BLaER1 (cell line): ENCODE measurements around the gene PDE10A.
"Not testable (repeated sequence)": the region's sequence is repeated elsewhere in the genome, so short reads cannot be mapped to it uniquely, and the experiment has no call there.

Source experiments
- H3K27ac ChIP-seq: shearing (Covaris generic); formaldehyde crosslinking; 2 replicates; pipeline ENCODE4 v1.8.1; 2022
- H3K27me3 ChIP-seq: shearing (Covaris generic); formaldehyde crosslinking; 2 replicates; pipeline ENCODE4 v1.8.1; 2022
- H3K36me3 ChIP-seq: shearing (Covaris generic); formaldehyde crosslinking; 2 replicates; pipeline ENCODE4 v1.8.1; 2022
- H3K4me1 ChIP-seq: shearing (Covaris generic); formaldehyde crosslinking; 2 replicates; pipeline ENCODE4 v1.8.1; 2022
- H3K4me2 ChIP-seq: shearing (Covaris generic); formaldehyde crosslinking; 2 replicates; pipeline ENCODE4 v1.8.1; 2022
- H3K4me3 ChIP-seq: shearing (Covaris generic); formaldehyde crosslinking; 2 replicates; pipeline ENCODE4 v1.8.1; 2022
- H3K9ac ChIP-seq: shearing (Covaris generic); formaldehyde crosslinking; 2 replicates; pipeline ENCODE4 v1.8.1; 2022
- H3K9me3 ChIP-seq: shearing (Covaris generic); formaldehyde crosslinking; 2 replicates; pipeline ENCODE4 v1.8.1; 2022
- H4K20me1 ChIP-seq: shearing (Covaris generic); formaldehyde crosslinking; 2 replicates; pipeline ENCODE4 v1.8.1; 2022
- Cebpa-rat ChIP-seq: shearing (Covaris generic); IDR thresholded peaks from 2 replicates; pipeline ENCODE4 v1.8.1; 2022

Gene PDE10A

GRCh38 chr6:165543781-165544180 lies 119.3 kb downstream of the PDE10A start:
- Histone ChIP-seq H3K4me3 (no peak overlapping the region), H3K4me2 (no peak overlapping the region), H3K9me3 (no peaks in the 10 kb centered on the region), H3K36me3 (no peaks in the 10 kb centered on the region), H3K4me1 (no peaks in the 10 kb centered on the region), H3K27me3 (no peaks in the 10 kb centered on the region), H3K27ac (no peak overlapping the region), H4K20me1 (no peaks in the 10 kb centered on the region), H3K9ac (no peak overlapping the region)
- no peak for TF ChIP-seq Cebpa-rat

- no peak overlapping the region for H3K9ac ChIP-seq
- H3K4me1 ChIP-seq, result no peaks in the 10 kb centered on the region
- no peaks in the 10 kb centered on the region for H3K36me3 ChIP-seq
- no peaks in the 10 kb centered on the region for H4K20me1 ChIP-seq
- H3K4me3 ChIP-seq, result no peak overlapping the region
- TF ChIP-seq Cebpa-rat, result no peak
- H3K27me3 ChIP-seq, result no peaks in the 10 kb centered on the region
- H3K27ac ChIP-seq, result no peak overlapping the region
- H3K9me3 ChIP-seq, result no peaks in the 10 kb centered on the region
- no peak overlapping the region for H3K4me2 ChIP-seq
Observed at GRCh38 chr6:165536911-165537310, 126.1 kb downstream of the PDE10A start.

GRCh38 chr6:165519316-165519715 lies 143.7 kb downstream of the PDE10A start:
- peaks cover 9% of the 10 kb centered on the region for H3K4me1 ChIP-seq
- H4K20me1 ChIP-seq, result no peaks in the 10 kb centered on the region
- no peak overlapping the region for H3K9ac ChIP-seq
- no peak overlapping the region for H3K27ac ChIP-seq
- no peak overlapping the region for H3K4me3 ChIP-seq
- H3K9me3 ChIP-seq, result no peaks in the 10 kb centered on the region
- H3K4me2 ChIP-seq, result no peak overlapping the region
- TF ChIP-seq Cebpa-rat, result no peak
- no peaks in the 10 kb centered on the region for H3K36me3 ChIP-seq
- no peaks in the 10 kb centered on the region for H3K27me3 ChIP-seq

GRCh38 chr6:165515963-165516624 lies 146.9 kb downstream of the PDE10A start:
- Histone ChIP-seq H3K36me3 (no peaks in the 10 kb centered on the region), H3K27me3 (no peaks in the 10 kb centered on the region), H3K27ac (no peak overlapping the region), H3K4me3 (no peak overlapping the region), H3K4me2 (no peak overlapping the region), H3K9ac (no peak overlapping the region), H4K20me1 (no peaks in the 10 kb centered on the region), H3K9me3 (no peaks in the 10 kb centered on the region), H3K4me1 (peaks cover 2% of the 10 kb centered on the region)
- no peak for TF ChIP-seq Cebpa-rat

- H4K20me1 ChIP-seq, result no peaks in the 10 kb centered on the region
- TF ChIP-seq Cebpa-rat, result no peak
- no peak overlapping the region for H3K27ac ChIP-seq
- no peak overlapping the region for H3K4me2 ChIP-seq
- H3K9ac ChIP-seq, result no peak overlapping the region
- no peaks in the 10 kb centered on the region for H3K9me3 ChIP-seq
- no peaks in the 10 kb centered on the region for H3K4me1 ChIP-seq
- no peak overlapping the region for H3K4me3 ChIP-seq
- no peaks in the 10 kb centered on the region for H3K27me3 ChIP-seq
- H3K36me3 ChIP-seq, result no peaks in the 10 kb centered on the region
Observed at GRCh38 chr6:165514621-165515020, 148.4 kb downstream of the PDE10A start.

- H3K4me2 ChIP-seq, result no peak overlapping the region
Observed at GRCh38 chr6:165511807-165512206, 151.2 kb downstream of the PDE10A start.

GRCh38 chr6:165508321-165508869 lies 154.6 kb downstream of the PDE10A start:
- no peak for TF ChIP-seq Cebpa-rat
- H3K36me3 ChIP-seq, result no peaks in the 10 kb centered on the region

More at GRCh38 chr6:165511807-165512206, 151.2 kb downstream of the PDE10A start:
- no peak for TF ChIP-seq Cebpa-rat
- no peak overlapping the region for H3K27ac ChIP-seq
- no peaks in the 10 kb centered on the region for H4K20me1 ChIP-seq
- H3K4me3 ChIP-seq, result no peak overlapping the region
- no peaks in the 10 kb centered on the region for H3K4me1 ChIP-seq
- H3K9ac ChIP-seq, result no peak overlapping the region
- H3K27me3 ChIP-seq, result no peaks in the 10 kb centered on the region
- H3K36me3 ChIP-seq, result no peaks in the 10 kb centered on the region
- H3K9me3 ChIP-seq, result no peaks in the 10 kb centered on the region

GRCh38 chr6:165506657-165507056 lies 156.4 kb downstream of the PDE10A start:
- Histone ChIP-seq H3K4me2 (no peak overlapping the region), H3K4me3 (no peak overlapping the region), H3K27ac (no peak overlapping the region), H3K9me3 (no peaks in the 10 kb centered on the region), H3K36me3 (no peaks in the 10 kb centered on the region), H3K27me3 (no peaks in the 10 kb centered on the region), H3K4me1 (no peaks in the 10 kb centered on the region), H3K9ac (no peak overlapping the region), H4K20me1 (no peaks in the 10 kb centered on the region)
- no peak for TF ChIP-seq Cebpa-rat

More at GRCh38 chr6:165508321-165508869, 154.6 kb downstream of the PDE10A start:
- no peaks in the 10 kb centered on the region for H4K20me1 ChIP-seq
- H3K4me2 ChIP-seq, result no peak overlapping the region
- H3K9ac ChIP-seq, result no peak overlapping the region
- H3K27ac ChIP-seq, result no peak overlapping the region
- no peak overlapping the region for H3K4me3 ChIP-seq
- no peaks in the 10 kb centered on the region for H3K9me3 ChIP-seq
- H3K27me3 ChIP-seq, result no peaks in the 10 kb centered on the region
- H3K4me1 ChIP-seq, result no peaks in the 10 kb centered on the region

- H4K20me1 ChIP-seq, H3K9me3 ChIP-seq, H3K27ac ChIP-seq, H3K4me2 ChIP-seq, H3K4me1 ChIP-seq, H3K9ac ChIP-seq, H3K27me3 ChIP-seq, H3K4me3 ChIP-seq, H3K36me3 ChIP-seq: not testable (repeated sequence)
Observed at GRCh38 chr6:165500214-165500907, 162.7 kb downstream of the PDE10A start.

- H3K9ac ChIP-seq, result no peak overlapping the region
- no peaks in the 10 kb centered on the region for H3K36me3 ChIP-seq
- no peak overlapping the region for H3K4me2 ChIP-seq
- no peaks in the 10 kb centered on the region for H4K20me1 ChIP-seq
- H3K4me3 ChIP-seq, result no peak overlapping the region
- H3K27ac ChIP-seq, result no peak overlapping the region
- H3K9me3 ChIP-seq, result no peaks in the 10 kb centered on the region
- no peak for TF ChIP-seq Cebpa-rat
- H3K4me1 ChIP-seq, result 0 out of 2 replicates have a peak, but pooled peaks cover 3% of the 10 kb centered on the region
- H3K27me3 ChIP-seq, result no peaks in the 10 kb centered on the region
Observed at GRCh38 chr6:165497472-165497871, 165.6 kb downstream of the PDE10A start.
